ENCODE results near the gene ATP6V1A. TPM values are rescaled to one million over a fixed set of nuclear protein-coding genes. Genes with fewer than 3 reads are reported as not detected.

ATP6V1A gene
- total and polyA plus RNA-seq, 2 experiments from 2014 or later = 47.9 to 51.1 TPM

GRCh38 chr3:113802795-113803455, 56.1 kb downstream of the ATP6V1A start:
- Histone ChIP-seq H3K9me2 (ENCODE audit: insufficient read depth) (no peaks in the 10 kb centered on the region), H3K9me3 (ENCODE audit: low read depth) (no peaks in the 10 kb centered on the region), H3K4me1 (ENCODE audit: insufficient read depth) (no peaks in the 10 kb centered on the region), H3K27ac (no peak overlapping the region), H3K79me2 (ENCODE audit: insufficient read depth) (no peaks in the 10 kb centered on the region), H2AFZ (no peak overlapping the region), H3K4me2 (ENCODE audit: unreplicated experiment) (no peak overlapping the region), H3F3A (ENCODE audit: insufficient read depth) (no peaks in the 10 kb centered on the region), H3K9ac (no peak overlapping the region), H3K36me3 (ENCODE audit: low read depth) (peaks cover 50% of the 10 kb centered on the region), H4K20me1 (ENCODE audit: insufficient read depth) (no peaks in the 10 kb centered on the region), H3K4me3 (no peak overlapping the region), H3K27me3 (replicated peaks; ENCODE audit: insufficient read depth) (no peaks in the 10 kb centered on the region)
- in situ Hi-C loops (cut with MboI) = no loop called here
- DNase-seq = no peak
- WGBS, 2 experiments (ENCODE audit: low coverage in 1 of 2, low lambda C conversion rate in 2 of 2, missing lambda C conversion rate in 2 of 2) = 96% methylated on average over 3 of the region's 3 CpGs
- TF ChIP-seq EZH2phosphoT487 (IDR thresholded peaks at IDR 0.05; ENCODE audit: insufficient read depth, low read depth) (no peak), EZH2 (IDR thresholded peaks at IDR 0.05; ENCODE audit: insufficient read depth, poor library complexity, severe bottlenecking) (no peak)

DNA sequence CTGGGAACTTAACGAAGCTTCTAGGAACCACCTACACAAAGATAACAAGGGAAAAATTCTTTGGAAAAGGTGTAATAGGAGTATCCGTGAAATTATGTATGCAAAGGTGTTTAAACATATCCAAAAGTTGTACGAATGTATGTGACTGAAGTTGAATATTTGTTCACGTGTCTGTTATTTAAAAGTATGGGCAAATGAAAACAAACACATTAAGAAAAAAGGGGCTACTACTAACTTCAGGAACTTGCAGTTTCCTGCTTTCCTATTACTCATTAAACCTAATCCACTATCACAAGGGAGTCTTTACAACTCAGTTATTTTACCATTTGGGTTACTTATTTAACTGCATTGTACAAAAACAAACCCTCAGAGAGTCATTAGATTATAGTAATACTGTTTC, 57.8 kb downstream of the ATP6V1A start:
- TF ChIP-seq EZH2phosphoT487 (IDR thresholded peaks at IDR 0.05; ENCODE audit: insufficient read depth, low read depth) (no peak), EZH2 (IDR thresholded peaks at IDR 0.05; ENCODE audit: insufficient read depth, poor library complexity, severe bottlenecking) (no peak)
- Histone ChIP-seq H3K4me1 (ENCODE audit: insufficient read depth) (no peaks in the 10 kb centered on the region), H3K9me3 (ENCODE audit: low read depth) (no peaks in the 10 kb centered on the region), H3K27ac (no peak overlapping the region), H3K9me2 (ENCODE audit: insufficient read depth) (no peaks in the 10 kb centered on the region), H4K20me1 (ENCODE audit: insufficient read depth) (no peaks in the 10 kb centered on the region), H2AFZ (no peak overlapping the region), H3K9ac (no peak overlapping the region), H3K79me2 (ENCODE audit: insufficient read depth) (no peaks in the 10 kb centered on the region), H3K4me3 (no peak overlapping the region), H3K27me3 (replicated peaks; ENCODE audit: insufficient read depth) (no peaks in the 10 kb centered on the region), H3K36me3 (ENCODE audit: low read depth) (peaks cover 36% of the 10 kb centered on the region), H3F3A (ENCODE audit: insufficient read depth) (no peaks in the 10 kb centered on the region), H3K4me2 (ENCODE audit: unreplicated experiment) (no peak overlapping the region)
- in situ Hi-C loops (cut with MboI) = no loop called here
- no peak for DNase-seq
- WGBS, 2 experiments (ENCODE audit: low coverage in 1 of 2, low lambda C conversion rate in 2 of 2, missing lambda C conversion rate in 2 of 2) = 95 to 98% methylated on average over 4 of the region's 4 CpGs

GRCh38 chr3:113805249-113805648, 58.4 kb downstream of the ATP6V1A start:
- Histone ChIP-seq H3K4me1 (ENCODE audit: insufficient read depth) (no peaks in the 10 kb centered on the region), H3K9me2 (ENCODE audit: insufficient read depth) (no peaks in the 10 kb centered on the region), H3K79me2 (ENCODE audit: insufficient read depth) (no peaks in the 10 kb centered on the region), H3K27ac (no peak overlapping the region), H3K27me3 (replicated peaks; ENCODE audit: insufficient read depth) (no peaks in the 10 kb centered on the region), H4K20me1 (ENCODE audit: insufficient read depth) (no peaks in the 10 kb centered on the region), H3F3A (ENCODE audit: insufficient read depth) (no peaks in the 10 kb centered on the region), H3K36me3 (ENCODE audit: low read depth) (peaks cover 31% of the 10 kb centered on the region), H3K4me2 (ENCODE audit: unreplicated experiment) (no peak overlapping the region), H2AFZ (no peak overlapping the region), H3K9ac (no peak overlapping the region), H3K4me3 (no peak overlapping the region), H3K9me3 (ENCODE audit: low read depth) (no peaks in the 10 kb centered on the region)
- WGBS, 2 experiments (ENCODE audit: low coverage in 1 of 2, low lambda C conversion rate in 2 of 2, missing lambda C conversion rate in 2 of 2) = 82 to 85% methylated on average over 3 of the region's 3 CpGs
- DNase-seq = no peak
- in situ Hi-C loops (cut with MboI) = no loop called here
- TF ChIP-seq EZH2 (IDR thresholded peaks at IDR 0.05; ENCODE audit: insufficient read depth, poor library complexity, severe bottlenecking) = no peak
- no peak for TF ChIP-seq EZH2phosphoT487 (IDR thresholded peaks at IDR 0.05; ENCODE audit: insufficient read depth, low read depth)

- 83 to 86% methylated on average over 3 of the region's 3 CpGs for WGBS, 2 experiments (ENCODE audit: low coverage in 1 of 2, low lambda C conversion rate in 2 of 2, missing lambda C conversion rate in 2 of 2)
- H3K27ac ChIP-seq = no peak overlapping the region
- in situ Hi-C loops (cut with MboI) = no loop called here
These were observed 66.0 kb downstream of the ATP6V1A start for GRCh38 chr3:113812854-113813253.

More at GRCh38 chr3:113812854-113813253, 66.0 kb downstream of the ATP6V1A start:
- Histone ChIP-seq H3K79me2 (ENCODE audit: insufficient read depth) (no peaks in the 10 kb centered on the region), H2AFZ (no peak overlapping the region), H4K20me1 (ENCODE audit: insufficient read depth) (no peaks in the 10 kb centered on the region), H3K9ac (no peak overlapping the region), H3F3A (ENCODE audit: insufficient read depth) (no peaks in the 10 kb centered on the region), H3K4me3 (no peak overlapping the region), H3K36me3 (ENCODE audit: low read depth) (peaks cover 9% of the 10 kb centered on the region), H3K4me1 (ENCODE audit: insufficient read depth) (no peaks in the 10 kb centered on the region), H3K4me2 (ENCODE audit: unreplicated experiment) (no peak overlapping the region), H3K9me3 (ENCODE audit: low read depth) (no peaks in the 10 kb centered on the region), H3K27me3 (replicated peaks; ENCODE audit: insufficient read depth) (no peaks in the 10 kb centered on the region), H3K9me2 (ENCODE audit: insufficient read depth) (no peaks in the 10 kb centered on the region)
- no peak for DNase-seq
- TF ChIP-seq EZH2 (IDR thresholded peaks at IDR 0.05; ENCODE audit: insufficient read depth, poor library complexity, severe bottlenecking) (no peak), EZH2phosphoT487 (IDR thresholded peaks at IDR 0.05; ENCODE audit: insufficient read depth, low read depth) (no peak)

Data from GM23248 (cell line).